Astrocyte of the cerebellum (primary cell): Measurements from ENCODE around the gene ARMC12.

Source experiments
- DNase-seq: peaks from one replicate; pipeline ENCODE4 v3.0.0-alpha.2; 2011; ENCODE audit warnings: low read depth
- H3K4me3 ChIP-seq: 2 replicates; pipeline ENCODE4 v1.5.1; 2011; ENCODE audit warnings: mild to moderate bottlenecking, low read depth, low read length, moderate library complexity
- in situ Hi-C: cut with HindIII; loops from 2 replicates; pipeline ENCODE4 v1.10.0; 2017; ENCODE audit warnings: low sequenced_read_pairs
- TF ChIP-seq, protein P1 (sequence below): IDR thresholded peaks from 2 replicates; pipeline ENCODE4 v1.5.1; 2012; ENCODE audit warnings: low read length, low read depth, moderate library complexity, mild to moderate bottlenecking; ENCODE audit errors: missing control alignments

Gene ARMC12

DNA sequence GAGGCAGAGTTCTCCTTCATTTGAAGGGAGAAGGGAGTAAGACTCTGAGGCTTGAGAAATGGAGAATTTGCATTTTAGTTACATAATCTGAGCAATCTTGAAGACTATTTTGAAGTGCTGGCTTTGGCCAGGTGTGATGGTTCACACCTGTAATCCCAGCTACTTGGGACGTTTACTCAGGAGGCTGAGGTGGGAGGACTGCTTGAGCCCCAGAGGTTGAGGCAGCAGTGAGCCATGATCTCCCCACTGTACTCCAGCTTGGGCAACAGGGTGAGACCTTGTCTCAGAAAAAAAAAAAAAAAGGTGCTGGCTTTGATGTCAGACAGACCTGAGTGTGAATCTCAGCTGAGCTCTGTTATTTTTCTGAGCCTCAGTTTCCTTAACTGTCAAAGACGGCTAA lies 12.4 kb upstream of the ARMC12 start:
- no peak overlapping the region for H3K4me3 ChIP-seq
- TF ChIP-seq, protein P1, sequence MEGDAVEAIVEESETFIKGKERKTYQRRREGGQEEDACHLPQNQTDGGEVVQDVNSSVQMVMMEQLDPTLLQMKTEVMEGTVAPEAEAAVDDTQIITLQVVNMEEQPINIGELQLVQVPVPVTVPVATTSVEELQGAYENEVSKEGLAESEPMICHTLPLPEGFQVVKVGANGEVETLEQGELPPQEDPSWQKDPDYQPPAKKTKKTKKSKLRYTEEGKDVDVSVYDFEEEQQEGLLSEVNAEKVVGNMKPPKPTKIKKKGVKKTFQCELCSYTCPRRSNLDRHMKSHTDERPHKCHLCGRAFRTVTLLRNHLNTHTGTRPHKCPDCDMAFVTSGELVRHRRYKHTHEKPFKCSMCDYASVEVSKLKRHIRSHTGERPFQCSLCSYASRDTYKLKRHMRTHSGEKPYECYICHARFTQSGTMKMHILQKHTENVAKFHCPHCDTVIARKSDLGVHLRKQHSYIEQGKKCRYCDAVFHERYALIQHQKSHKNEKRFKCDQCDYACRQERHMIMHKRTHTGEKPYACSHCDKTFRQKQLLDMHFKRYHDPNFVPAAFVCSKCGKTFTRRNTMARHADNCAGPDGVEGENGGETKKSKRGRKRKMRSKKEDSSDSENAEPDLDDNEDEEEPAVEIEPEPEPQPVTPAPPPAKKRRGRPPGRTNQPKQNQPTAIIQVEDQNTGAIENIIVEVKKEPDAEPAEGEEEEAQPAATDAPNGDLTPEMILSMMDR: no peak
- in situ Hi-C loops: no loop called here
- DNase-seq: no peak

DNA sequence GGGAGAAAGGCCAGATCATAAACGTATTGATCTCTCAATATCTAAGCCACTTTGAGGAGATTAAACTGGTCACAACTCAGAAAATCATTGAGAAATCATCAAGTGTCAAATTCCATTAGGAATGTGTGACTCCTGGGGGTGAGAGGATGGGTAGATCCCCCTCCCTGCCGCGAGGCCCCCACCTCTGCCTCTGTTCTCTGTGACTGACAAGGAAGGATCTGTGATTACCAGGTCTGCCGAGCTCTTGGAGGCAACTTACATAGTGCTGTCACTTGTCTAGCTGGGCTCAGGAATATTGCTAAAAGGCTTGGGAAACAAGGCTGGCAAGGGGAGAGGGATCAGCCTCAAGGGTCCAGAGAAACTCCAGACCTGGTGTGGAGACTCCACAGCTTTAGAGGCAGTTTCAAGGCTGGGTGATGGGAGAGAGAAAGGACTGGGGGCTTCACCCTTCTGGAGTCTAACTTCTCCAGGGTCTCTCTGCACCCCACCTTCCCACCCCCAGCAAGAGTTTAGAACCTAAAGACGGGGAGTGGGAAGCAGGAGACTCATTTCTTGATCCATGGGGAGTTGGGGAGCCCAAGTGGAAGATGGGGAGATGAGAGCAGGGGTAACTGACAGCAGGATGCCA lies 11.6 kb upstream of the ARMC12 start:
- in situ Hi-C loops: no loop called here
- H3K4me3 ChIP-seq: no peak overlapping the region
- TF ChIP-seq, protein P1: no peak
- no peak for DNase-seq

DNA sequence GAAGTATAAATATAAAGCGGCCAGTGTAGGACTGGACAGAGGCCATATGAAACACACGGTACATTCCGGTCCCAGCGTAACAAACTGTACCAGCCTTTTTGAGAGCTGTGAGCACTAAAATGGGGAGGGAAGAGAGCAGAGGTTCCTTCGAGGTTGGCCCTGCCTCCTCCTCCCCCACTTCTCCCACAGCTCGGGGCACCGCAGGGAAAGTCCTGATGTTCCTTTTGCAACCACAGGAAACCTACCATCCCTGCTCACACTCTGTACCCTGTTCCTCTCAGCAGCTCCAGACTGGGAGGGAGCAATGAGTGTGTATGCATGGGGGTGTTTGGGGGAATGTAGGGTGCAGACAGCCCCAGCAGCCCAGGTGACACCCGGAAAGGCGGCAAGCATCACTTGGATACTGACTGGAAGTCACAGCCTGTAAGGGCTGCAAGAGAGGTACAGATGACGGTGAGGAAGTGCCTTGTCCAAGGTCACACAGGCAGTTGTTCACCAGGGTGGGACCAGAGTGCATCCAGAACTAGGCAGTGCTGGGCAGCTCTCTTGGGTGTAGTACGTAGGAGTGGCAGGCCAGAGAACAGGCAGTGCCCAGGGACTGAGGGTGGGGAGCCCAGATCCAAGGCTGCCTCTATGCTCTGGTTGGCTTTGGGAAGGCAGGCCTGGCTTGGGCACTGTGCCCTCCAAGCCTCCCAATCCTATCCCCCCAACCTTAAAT lies 11.0 kb upstream of the ARMC12 start:
- DNase-seq: no peak
- TF ChIP-seq, protein P1: no peak
- no peak overlapping the region for H3K4me3 ChIP-seq
- in situ Hi-C loops: no loop called here

DNA sequence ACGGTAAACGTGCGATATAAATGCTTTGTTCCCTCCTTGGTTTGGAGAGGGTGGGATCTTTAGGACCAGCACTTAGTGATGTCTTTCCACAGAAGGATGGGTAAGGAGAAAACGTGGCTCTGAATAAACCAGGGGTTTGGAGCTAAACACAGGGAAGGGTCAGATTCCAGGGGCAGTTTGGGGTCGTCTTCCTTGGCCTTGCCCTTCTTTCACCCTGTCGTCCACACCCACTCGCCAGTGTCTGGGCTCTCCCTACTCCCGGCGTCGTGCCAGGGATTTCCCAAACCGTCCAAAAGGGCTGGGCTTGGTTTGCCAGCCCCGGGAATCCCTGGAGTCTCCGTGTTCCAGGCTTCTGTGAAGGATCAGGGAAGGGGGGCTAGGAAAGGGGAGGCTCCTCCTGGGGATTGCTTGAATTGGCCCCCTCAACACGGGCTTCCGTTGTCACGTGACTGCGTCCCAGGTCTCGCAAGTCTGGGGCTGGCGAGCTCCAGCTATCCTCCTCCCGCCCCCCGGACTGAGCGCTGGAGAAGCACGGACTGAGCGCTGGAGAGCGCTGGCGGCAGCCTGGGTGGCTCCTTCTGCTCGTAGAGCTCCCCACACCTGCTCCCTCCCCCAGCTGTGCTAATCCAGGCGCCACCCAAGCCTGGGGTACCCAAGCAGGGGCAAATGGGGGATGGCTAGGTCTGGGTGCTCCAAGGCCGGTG lies 9.4 kb upstream of the ARMC12 start:
- TF ChIP-seq, protein P1: no peak
- in situ Hi-C loops: no loop called here
- DNase-seq: no peak
- H3K4me3 ChIP-seq: peak overlapping the region; percentile 41

DNA sequence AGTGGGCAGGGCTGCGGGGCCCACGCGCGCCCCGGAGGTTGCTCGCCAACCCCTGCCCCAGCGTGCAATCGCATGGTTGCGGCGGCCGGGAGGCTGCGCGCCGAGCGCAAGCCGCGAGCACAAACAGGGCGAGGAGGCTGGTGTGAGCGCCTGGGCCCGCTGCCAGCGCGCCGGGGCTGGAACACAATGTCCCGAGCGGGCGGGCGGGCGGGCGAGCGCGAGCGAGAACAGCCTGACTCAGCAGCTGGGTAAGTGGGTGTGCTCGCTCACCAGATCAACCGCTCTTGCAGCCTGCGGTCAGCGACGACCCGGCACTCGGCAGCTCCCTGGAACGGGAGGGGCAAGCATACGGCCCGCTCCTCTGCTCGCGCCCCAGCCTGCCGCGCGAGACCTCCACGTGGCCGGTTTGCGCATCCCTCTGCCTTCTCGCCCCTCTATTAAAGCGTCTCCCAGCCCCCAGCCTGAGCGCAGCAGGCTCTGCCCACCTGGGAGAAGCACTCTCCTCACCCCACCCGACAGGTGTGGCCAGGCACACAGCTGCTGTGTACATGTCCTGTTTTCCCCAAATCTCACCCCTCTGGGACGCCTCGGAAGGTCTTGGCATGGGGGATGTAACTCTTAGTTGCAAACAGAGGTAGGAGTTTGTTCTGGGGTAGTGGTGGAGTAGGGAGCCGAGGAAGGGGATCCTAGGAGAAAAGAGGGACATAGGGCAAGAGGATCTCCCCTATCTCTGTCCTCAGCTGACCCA lies 8.7 kb upstream of the ARMC12 start:
- TF ChIP-seq, protein P1: no peak
- peak; percentile 88 for DNase-seq
- peak overlapping the region; percentile 41 for H3K4me3 ChIP-seq
- in situ Hi-C loops: no loop called here
